Measurements from ENCODE around the gene CFAP46. TPM values are rescaled to one million over a fixed set of nuclear protein-coding genes. Genes with fewer than 3 reads are reported as not detected.

Gene CFAP46
- total and polyA plus RNA-seq, 2 of the 8 experiments (the other 6 are each of a cell fraction or from before 2014, with no cell fraction given): 2.6 to 4.8 TPM

DNA sequence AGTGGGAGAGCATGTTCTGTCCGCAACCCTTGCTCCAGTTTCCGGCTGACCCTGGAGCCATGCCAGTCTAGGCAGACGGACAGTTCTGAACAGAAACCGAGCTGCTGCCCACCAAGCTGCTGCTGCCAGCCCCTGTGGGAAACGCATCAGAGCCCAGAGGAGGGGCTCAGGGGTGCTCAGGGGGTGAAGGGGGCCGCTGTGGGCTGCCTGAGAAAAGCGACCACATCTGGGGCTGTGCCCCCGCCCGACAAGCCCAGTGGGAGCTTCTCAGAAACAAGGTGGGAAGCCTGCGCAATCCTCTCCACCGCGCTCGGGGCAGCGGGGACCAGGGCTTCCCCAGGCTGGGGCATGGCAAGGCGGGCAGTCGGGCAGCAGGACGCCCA lies 38.8 kb upstream of the CFAP46 start:
- CTCF ChIA-PET (ENCODE audit: partially characterized antibody): interaction anchor here (0.6 kb wide), 1 partner anchor 142 kb away, joined by 3 read pairs; no protein-coding TSS in a partner anchor
- FAIRE-seq: no peak
- no peak overlapping the region for H4K91ac ChIP-seq (replicated peaks; ENCODE audit: insufficient read length, low read length)
- TF ChIP-seq CREB1 (IDR thresholded peaks at IDR 0.05) (no peak), ZNF274 (IDR thresholded peaks at IDR 0.05; ENCODE audit: borderline replicate concordance, extremely low read depth, low read length) (no peak), RAD21 (IDR thresholded peaks at IDR 0.05 in 1 of 2, conservative IDR thresholded peaks at IDR 0.05 in 1 of 2; ENCODE audit: low read depth in 2 of 2, low read length in 2 of 2) (no peak), SAP30 (IDR thresholded peaks at IDR 0.05; ENCODE audit: insufficient read depth, insufficient replicate concordance, low read length) (no peak), GABPA (IDR thresholded peaks at IDR 0.05; ENCODE audit: borderline replicate concordance, insufficient read depth, low read length) (no peak), SIN3A (conservative IDR thresholded peaks at IDR 0.05 in 1 of 2, IDR thresholded peaks at IDR 0.05 in 1 of 2; ENCODE audit: low read depth in 1 of 2, low read length in 2 of 2) (no peak), YY1 (IDR thresholded peaks at IDR 0.05; ENCODE audit: low read depth, low read length) (no peak), TBP (IDR thresholded peaks at IDR 0.05; ENCODE audit: low read depth, low read length) (no peak), MAFK (IDR thresholded peaks at IDR 0.05; ENCODE audit: low read depth, low read length) (no peak), JUN (IDR thresholded peaks at IDR 0.05; ENCODE audit: low read depth, low read length) (no peak)
- TF ChIP-seq, protein P1, sequence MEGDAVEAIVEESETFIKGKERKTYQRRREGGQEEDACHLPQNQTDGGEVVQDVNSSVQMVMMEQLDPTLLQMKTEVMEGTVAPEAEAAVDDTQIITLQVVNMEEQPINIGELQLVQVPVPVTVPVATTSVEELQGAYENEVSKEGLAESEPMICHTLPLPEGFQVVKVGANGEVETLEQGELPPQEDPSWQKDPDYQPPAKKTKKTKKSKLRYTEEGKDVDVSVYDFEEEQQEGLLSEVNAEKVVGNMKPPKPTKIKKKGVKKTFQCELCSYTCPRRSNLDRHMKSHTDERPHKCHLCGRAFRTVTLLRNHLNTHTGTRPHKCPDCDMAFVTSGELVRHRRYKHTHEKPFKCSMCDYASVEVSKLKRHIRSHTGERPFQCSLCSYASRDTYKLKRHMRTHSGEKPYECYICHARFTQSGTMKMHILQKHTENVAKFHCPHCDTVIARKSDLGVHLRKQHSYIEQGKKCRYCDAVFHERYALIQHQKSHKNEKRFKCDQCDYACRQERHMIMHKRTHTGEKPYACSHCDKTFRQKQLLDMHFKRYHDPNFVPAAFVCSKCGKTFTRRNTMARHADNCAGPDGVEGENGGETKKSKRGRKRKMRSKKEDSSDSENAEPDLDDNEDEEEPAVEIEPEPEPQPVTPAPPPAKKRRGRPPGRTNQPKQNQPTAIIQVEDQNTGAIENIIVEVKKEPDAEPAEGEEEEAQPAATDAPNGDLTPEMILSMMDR (IDR thresholded peaks at IDR 0.05; ENCODE audit: control extremely low read depth in 1 of 3, insufficient read depth in 1 of 3, low read depth in 1 of 3, low read length in 3 of 3): no peak

More for the DNA sequence above, 38.8 kb upstream of the CFAP46 start:
- Histone ChIP-seq H2BK15ac (ENCODE audit: low read length) (no peak overlapping the region), H3K9ac (replicated peaks in 1 of 4; ENCODE audit: extremely low read depth in 1 of 4, low read depth in 3 of 4, low read length in 3 of 4) (no peak overlapping the region), H2BK120ac (replicated peaks; ENCODE audit: low read depth, low read length) (no peak overlapping the region), H4K5ac (ENCODE audit: insufficient read length, low read depth, low read length) (no peak overlapping the region), H3K14ac (ENCODE audit: insufficient read length) (no peak overlapping the region), H3K23me2 (ENCODE audit: low read depth, low read length) (no peaks in the 10 kb centered on the region), H3K79me2 (ENCODE audit: control insufficient read depth in 1 of 2, insufficient read depth in 2 of 2, low read length in 2 of 2) (no peaks in the 10 kb centered on the region), H3K4me2 (ENCODE audit: insufficient read depth in 1 of 2, low read depth in 2 of 2, low read length in 2 of 2) (no peak overlapping the region), H3K27me3 (replicated peaks in 1 of 4; ENCODE audit: control insufficient read depth in 3 of 4, extremely low read depth in 1 of 4, insufficient read depth in 3 of 4, low read length in 3 of 4) (no peaks in the 10 kb centered on the region), H4K8ac (ENCODE audit: extremely low read depth, insufficient read depth, low read length) (no peak overlapping the region), H4K20me1 (replicated peaks in 1 of 2; ENCODE audit: control insufficient read depth in 1 of 2, insufficient read depth in 2 of 2, low read length in 2 of 2) (no peaks in the 10 kb centered on the region), H3K4me3 (ENCODE audit: extremely low read depth in 1 of 4, insufficient read depth in 2 of 4, low read depth in 3 of 4, low read length in 4 of 4) (no peak overlapping the region), H2AK5ac (ENCODE audit: low read depth, low read length) (no peak overlapping the region), H3K18ac (ENCODE audit: extremely low read depth, low read length) (no peak overlapping the region), H3K9me3 (ENCODE audit: insufficient read depth in 2 of 2, low read depth in 1 of 2, low read length in 1 of 2) (no peaks in the 10 kb centered on the region), H3K79me1 (ENCODE audit: low read depth, low read length) (no peaks in the 10 kb centered on the region), H3K23ac (ENCODE audit: insufficient read length) (no peak overlapping the region), H2BK12ac (ENCODE audit: low read depth, low read length) (no peak overlapping the region), H3K56ac (replicated peaks; ENCODE audit: insufficient read length, low read depth, low read length) (no peak overlapping the region), H2AFZ (ENCODE audit: low read length) (no peak overlapping the region), H3K4ac (replicated peaks; ENCODE audit: insufficient read length, low read depth, low read length) (no peak overlapping the region), H2BK5ac (ENCODE audit: low read depth, low read length) (no peak overlapping the region), H2BK20ac (ENCODE audit: low read length) (no peak overlapping the region), H3K36me3 (ENCODE audit: control insufficient read depth in 2 of 4, insufficient read depth in 4 of 4, low read length in 3 of 4) (no peaks in the 10 kb centered on the region), H3K4me1 (replicated peaks in 1 of 4; ENCODE audit: control insufficient read depth in 3 of 4, insufficient read depth in 4 of 4, low read length in 3 of 4) (peaks cover 0 to 9% (median 1%) of the 10 kb centered on the region in 4 experiments; a peak in 1 of 7 replicates), H3K27ac (ENCODE audit: low read depth, low read length) (no peak overlapping the region)
- WGBS, 2 experiments (ENCODE audit: extremely low coverage in 1 of 2, insufficient coverage in 1 of 2, insufficient read length in 1 of 2, insufficient replicate concordance in 2 of 2, low coverage in 1 of 2, low lambda C conversion rate in 2 of 2, missing lambda C conversion rate in 1 of 2): 95% methylated on average over 10 of the region's 17 CpGs; no CpG with 5 or more reads in 1 of the 2 experiments
- DNase-seq (ENCODE audit: low read depth in 1 of 2, low spot score in 2 of 2): no peak
- POLR2A ChIA-PET (ENCODE audit: partially characterized antibody): no interaction called here
